Amygdala (tissue), 56 donors: ENCODE results near the gene ACP1.
"Not testable (repeated sequence)": the region's sequence is repeated elsewhere in the genome, so short reads cannot be mapped to it uniquely, and the experiment has no call there.

Source experiments
- DNase-seq, 56 donors: peaks; one replicate each; lab custom pipeline; 2025; lab: John Stamatoyannopoulos, UW

The ACP1 gene

DNA sequence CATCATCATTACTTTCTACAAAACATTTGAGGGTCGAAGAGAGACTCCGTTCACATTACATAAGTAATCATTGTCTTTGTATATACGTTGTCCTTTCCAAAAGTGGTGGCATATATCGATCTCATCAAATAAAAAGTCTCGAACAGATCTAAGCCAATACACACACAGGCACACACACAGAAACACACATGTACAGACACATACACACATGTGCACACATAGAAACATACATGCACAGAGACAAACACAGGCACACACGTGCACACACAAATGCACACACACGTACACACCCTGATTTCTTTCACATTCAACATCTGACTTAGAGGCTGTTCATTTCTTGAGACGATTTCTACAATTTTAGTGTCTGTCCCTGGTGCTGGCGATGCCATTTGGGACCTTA is 40.6 kb downstream of the ACP1 start:
- no peak for DNase-seq

DNA sequence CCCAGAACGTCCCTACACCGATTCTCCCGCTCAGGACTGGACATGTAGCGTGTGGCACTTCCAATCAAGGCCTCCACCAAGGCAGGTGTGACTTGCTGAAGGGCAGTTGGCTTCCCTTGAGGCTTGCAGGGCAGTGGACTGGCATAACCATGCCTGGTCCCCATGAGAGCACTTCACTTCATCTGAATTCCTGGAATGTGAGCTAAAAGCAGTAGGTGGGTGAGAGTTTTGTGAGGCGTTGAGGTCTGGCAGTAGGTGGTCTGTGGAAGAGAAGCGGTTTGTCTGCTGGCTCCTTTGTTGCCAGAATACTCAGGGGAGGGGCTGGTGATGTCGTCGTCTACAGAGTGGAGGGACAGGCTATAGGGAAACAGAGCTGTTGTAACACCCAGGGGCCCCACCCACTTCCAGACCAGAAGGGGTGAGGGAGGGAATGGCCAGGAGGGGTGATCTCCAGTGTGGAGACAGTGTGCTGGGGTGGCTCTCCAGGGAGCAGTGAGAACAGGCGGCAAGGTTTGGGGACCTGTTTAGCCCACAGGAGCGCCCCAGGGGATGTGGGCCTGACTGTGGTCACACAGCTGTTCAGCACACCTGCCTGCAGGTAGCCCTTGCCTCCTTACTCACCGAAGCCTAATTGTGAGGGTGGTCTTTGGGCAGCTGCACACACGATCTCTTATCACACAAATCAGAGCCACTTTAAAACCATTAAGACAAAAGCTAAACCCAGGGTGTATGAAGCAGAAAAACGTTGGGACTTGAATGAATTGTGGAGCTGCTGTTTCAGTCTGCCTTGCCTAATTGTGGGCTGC is 44.6 kb downstream of the ACP1 start:
- no peak for DNase-seq

DNA sequence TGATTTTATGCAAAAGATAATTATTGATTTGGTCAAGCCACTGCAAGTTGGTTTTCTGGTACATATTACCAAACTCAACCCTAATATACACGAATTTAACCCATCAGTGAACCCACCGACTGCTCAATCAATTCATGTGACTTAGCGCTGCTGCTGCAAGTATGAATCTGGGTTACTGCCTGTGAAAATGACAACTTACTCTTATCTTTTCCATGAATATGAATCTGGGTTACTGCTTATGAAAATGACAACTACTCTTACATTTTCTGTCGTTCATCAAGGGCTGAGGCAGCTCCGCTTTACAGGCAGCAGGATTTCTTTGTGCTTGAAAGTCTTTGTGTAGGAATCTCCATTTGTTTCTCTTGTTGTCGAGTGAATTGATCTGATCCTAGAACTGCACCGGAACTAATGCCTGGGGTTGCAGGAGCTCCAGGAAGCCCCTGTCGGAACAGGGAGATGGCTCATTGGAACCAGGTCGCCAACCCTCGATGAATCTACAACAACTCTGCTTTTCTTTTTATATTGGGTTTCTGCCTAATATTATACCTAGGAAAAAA is 45.3 kb downstream of the ACP1 start:
- no peak for DNase-seq

DNA sequence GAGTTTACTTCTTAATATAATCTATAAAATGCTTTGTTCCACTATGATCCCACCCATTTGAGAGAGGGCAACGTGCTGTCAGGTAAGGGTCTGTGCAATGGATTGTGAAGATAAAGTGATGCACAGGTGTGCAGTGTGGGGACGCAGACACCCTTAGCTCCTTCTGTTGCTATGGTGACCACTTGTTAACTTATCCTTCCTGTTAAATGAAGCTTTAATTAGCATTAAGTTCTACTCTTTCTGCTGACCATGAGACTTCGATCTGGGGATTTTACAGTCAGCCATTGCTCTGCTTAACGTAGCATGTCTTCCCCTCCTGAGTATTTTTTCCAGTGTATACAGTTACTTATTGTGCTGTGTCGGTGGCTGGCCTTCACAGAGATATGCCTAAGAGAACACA is 46.2 kb downstream of the ACP1 start:
- DNase-seq = no peak

DNA sequence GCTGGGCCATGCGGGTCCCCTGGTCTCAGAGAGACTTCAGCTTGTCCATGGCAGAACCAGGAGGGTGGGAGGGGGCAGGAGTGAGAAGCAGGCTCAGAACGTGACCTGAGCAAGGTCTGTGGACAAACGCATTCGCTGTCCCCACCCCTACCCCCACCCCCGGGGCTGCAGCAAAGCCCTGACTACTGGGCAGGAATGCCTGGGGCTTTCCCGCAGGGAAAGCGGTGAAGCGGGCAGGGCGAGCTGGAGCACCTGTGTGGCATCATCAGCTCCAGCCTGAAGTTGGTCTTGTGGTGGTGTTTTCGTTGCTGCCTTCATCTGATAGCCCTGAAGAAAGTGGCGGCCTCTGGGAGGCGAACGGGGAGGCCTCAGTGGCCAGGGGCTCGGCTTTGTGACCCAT is 49.2 kb downstream of the ACP1 start:
- DNase-seq = no peak

DNA sequence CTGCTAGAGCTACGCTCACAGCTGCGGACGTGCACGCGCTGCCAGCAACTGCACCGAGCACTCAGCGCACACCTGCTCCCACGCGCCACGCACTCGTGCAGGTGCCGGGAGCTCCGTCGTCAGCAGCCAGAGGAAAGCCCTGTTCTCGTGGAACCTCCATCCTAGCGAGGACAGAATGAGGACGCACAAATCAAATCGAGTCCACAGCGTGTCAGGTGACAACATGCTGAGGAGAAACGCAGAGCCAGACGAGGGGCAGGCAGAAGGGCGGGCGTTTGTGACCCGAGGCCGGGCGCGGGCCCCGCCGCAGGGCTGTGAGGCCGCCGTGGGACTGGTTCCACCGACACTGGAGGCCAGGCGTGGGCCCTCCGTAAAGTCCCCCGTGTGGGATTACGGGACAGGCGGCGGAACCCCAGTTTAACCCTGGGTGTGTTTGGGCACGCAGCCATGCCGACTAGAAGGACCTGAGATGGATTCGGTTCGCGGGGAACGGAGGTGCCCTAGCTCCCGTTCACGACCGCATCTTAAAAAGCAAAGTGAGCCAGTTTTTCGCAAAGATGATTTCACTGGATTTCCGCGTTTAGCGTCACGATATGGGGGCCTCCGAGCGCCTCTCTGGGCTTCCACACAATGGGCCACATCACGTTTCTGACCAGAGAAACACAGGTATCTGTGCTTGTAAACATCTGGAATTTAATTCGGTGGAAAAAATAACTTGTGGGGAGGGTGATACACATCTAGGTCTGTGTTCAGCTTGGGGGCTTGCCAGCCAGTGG is 50.0 kb downstream of the ACP1 start:
- no peak for DNase-seq

DNA sequence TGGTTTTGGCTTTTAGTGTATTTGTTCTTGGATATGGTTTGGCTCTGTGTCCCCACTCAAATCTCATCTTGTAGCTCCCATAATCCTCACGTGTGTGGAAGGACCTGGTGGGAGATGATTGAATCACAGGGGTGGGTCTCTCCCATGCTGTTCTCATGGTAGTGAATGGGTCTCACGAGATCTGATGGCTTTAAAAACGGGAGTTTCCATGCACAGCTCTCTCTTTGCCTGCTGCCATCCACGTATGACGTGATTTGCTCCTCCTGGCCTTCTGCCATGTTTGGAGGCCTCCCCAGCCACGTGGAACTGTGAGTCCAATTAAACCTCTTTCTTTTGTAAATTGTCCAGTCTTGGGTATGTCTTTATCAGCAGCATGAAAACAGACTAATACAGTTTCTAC is 51.2 kb downstream of the ACP1 start:
- DNase-seq = not testable (repeated sequence)

DNA sequence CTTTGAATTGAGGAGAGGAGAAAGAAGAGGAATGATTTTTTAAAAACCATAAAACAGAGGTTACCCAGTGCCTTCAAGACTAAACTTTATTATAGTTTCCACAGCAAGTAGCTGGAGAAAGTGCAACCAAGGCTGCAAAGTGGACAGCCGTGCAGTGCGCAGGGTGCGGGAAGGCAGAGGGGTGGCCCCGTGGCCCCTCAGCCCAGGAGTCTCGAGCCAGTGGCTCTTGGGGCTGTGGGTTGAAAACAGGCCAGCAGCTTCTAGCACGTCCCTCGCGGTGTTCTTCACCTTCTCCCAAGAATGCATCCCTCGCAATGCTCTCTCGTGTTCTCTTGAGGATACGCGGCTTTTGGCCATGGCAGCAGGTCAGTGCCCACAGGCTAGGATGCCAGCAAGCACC is 51.6 kb downstream of the ACP1 start:
- no peak for DNase-seq

DNA sequence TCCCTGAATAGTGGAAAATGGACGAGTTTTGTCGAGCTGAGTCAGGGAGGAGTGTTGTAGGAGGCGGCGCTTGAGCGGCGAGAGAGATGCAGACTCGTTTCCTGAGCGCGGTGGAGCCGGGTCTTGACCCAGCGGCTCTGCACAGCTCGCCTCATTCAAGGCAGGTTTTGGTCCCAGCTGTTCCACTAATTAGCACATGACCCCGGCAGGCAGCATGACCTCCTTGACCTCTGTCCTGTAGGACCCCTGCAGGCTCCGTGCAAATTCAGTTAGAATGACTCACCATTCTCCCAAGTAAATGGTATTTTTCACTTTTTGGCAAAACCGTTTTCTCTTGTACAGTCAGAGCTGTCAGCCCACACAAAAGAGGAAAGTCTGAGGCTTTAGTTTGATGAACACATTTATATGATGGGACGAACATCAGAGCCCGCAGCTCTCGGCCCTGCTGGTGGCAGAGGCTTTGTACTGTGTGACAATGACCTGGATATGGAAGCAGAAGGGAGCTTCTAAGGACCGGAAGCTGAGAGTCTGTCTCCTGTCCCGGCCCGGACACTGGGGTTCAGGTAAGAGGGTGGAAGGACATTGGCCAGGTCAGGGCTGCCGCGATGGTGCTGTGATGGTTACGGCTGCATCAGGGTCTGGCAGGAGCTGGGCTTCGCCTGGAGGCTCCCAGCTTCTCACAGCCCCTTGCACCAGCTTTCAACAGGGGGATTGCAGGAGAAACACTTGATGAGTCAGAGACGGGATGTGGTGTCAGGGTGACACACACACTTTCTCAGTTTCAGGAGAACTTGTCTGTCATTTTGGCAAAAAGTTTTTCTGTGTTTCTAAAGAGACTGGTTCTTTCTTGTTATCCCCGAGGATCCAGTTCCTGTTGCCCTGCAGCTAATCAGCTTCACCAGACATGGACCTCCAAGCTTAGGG is 53.0 kb downstream of the ACP1 start:
- DNase-seq = peak in 1 of 56 donors; percentile 14

DNA sequence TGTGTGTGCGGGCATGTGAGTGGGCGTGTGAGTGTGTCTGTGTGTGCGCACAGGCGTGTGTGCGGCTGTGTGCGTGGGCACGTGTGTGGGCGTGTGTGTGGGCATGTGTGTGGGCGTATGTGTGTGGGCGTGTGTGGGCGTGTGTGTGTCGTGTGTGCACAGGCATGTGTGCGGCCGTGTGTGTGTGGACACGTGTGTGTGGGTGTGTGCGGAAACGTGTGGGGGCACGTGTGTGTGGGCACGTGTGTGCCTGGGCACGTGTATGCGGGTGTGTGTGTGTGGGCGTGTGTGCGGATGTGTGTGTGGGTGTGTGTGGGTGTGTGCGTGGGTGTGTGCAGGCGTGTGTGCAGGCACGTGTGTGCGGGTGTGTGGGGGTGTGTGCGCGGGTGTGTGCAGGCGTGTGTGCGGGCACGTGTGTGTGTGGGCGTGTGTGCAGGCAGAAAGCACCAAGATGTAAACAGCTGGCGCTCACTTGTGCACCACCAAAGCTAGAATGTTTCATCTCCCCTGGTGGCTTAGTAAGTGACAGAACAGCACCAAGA is 54.4 kb downstream of the ACP1 start:
- peak in 1 of 56 donors; percentile 52 for DNase-seq

DNA sequence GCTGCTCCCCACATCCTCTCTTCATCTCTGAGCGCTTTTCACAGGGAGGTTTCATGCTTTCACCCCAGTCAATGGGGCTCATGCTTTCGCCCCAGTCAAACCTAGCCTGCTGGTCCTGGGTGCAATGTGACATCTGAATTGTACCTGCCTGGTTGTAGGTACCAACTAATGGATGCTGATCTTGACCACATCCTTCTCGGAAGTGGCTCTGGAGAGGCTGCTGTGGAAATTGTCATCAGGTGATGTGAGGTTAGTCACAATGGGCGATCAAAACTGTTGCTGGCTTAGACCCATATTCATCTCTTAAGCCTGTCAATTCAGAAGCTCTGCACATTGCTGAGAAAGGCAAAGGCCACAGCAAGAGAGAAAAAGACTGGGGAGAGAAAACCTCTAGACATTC is 55.8 kb downstream of the ACP1 start:
- DNase-seq = no peak

DNA sequence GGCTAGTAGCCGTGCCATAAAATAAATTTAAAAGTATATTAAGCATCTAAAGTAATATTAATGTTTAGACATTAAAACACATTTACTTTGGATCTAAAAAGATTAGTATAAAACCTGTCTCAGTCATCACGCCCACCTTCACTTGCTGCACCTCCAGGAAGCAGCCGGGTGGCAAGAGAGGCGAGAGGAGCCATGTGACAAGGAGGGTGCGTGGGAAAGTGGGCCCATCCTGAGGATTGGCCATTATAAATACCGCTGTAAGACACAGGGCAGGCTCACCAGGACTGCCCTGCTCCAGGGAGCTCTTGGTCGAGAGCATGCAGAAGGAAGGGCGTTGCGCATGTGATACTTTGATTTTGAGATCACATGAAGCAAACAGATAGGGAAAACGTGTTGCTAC is 57.6 kb downstream of the ACP1 start:
- peak in 6 of 56 donors; percentile 26 to 53 (median 32) for DNase-seq

DNA sequence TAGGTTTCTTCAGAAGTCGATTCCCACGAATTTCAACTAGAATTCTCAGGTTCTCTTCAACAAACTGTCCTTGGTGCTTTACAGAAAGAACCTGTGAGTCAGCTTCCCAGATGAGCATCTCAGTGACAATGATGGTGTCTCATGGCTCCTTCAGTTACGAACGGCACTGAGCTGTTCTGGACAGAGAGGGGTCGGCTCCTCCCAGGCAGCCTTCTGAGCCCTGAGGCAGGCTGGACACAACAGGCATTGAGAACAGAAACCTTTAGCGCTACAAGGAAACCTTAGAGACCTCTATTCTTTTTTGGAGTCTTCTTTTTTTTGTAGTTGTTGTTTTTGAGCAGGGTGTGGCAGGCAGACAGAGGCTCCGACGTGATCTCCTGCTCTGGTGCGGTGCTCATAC is 58.3 kb downstream of the ACP1 start:
- DNase-seq = no peak
